Measurements from ENCODE around the gene TGFB3. TPM values are rescaled to one million over a fixed set of nuclear protein-coding genes. Genes with fewer than 3 reads are reported as not detected.

TGFB3 gene
- total RNA-seq, 1 experiment from 2014 or later = 1.7 TPM

DNA sequence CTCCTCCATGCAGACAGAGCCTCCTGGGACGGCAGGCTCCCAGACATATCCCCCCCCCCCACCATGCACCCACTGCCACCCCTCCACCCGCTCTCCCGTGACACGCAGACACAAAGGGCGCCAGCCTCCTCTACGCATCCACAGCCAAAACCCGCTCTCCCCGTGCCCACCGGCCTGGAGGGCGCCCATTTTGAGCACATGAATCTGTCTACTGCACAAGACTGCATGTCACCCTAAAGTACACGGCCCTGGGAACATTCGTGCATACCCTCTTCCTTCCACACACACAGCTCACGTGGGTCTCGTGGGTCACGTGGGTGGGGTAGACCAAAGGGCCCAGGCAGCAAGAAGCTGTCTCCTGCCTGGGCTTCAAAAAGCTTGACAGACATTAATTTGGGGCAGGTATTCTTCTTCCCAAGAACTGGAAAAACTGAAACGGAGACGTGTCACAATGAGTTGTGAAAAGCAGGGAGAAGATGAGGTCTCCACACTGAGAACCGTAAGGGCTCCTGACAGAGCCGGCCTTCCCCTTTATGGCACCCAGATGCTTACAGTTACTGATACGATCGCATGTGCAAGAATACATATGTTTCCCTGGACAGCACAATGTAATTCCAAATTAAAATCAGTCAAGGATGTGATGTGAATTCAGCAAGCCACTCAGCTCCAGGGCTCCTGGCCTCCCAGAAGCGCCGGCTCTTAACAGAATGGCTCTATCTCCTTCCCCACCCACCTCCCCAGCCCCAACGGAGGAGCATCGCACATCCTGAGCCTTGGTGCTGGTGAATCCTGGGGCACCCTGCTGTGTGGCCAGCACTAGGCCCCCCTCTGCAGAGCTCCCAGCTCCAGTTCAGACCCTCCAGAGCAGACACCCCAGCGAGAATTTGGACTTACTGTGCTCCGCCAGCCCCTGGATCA, 1.9 kb downstream of the TGFB3 start:
- ATAC-seq = no peak
- Mint-ChIP-seq H3K4me1 (peaks cover 46% of the 10 kb centered on the region), H3K4me3 (no peak overlapping the region), H3K27ac (no peak overlapping the region), H3K9me3 (no peaks in the 10 kb centered on the region), H3K27me3 (ENCODE audit: low read depth) (peaks cover 34% of the 10 kb centered on the region), H3K36me3 (no peaks in the 10 kb centered on the region)
- DNase-seq (ENCODE audit: low spot score) = no peak
- TF ChIP-seq, protein P1, sequence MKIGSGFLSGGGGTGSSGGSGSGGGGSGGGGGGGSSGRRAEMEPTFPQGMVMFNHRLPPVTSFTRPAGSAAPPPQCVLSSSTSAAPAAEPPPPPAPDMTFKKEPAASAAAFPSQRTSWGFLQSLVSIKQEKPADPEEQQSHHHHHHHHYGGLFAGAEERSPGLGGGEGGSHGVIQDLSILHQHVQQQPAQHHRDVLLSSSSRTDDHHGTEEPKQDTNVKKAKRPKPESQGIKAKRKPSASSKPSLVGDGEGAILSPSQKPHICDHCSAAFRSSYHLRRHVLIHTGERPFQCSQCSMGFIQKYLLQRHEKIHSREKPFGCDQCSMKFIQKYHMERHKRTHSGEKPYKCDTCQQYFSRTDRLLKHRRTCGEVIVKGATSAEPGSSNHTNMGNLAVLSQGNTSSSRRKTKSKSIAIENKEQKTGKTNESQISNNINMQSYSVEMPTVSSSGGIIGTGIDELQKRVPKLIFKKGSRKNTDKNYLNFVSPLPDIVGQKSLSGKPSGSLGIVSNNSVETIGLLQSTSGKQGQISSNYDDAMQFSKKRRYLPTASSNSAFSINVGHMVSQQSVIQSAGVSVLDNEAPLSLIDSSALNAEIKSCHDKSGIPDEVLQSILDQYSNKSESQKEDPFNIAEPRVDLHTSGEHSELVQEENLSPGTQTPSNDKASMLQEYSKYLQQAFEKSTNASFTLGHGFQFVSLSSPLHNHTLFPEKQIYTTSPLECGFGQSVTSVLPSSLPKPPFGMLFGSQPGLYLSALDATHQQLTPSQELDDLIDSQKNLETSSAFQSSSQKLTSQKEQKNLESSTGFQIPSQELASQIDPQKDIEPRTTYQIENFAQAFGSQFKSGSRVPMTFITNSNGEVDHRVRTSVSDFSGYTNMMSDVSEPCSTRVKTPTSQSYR (CRISPR knock-in tag; IDR thresholded peaks at IDR 0.05) = no peak
- TF ChIP-seq, protein P2, sequence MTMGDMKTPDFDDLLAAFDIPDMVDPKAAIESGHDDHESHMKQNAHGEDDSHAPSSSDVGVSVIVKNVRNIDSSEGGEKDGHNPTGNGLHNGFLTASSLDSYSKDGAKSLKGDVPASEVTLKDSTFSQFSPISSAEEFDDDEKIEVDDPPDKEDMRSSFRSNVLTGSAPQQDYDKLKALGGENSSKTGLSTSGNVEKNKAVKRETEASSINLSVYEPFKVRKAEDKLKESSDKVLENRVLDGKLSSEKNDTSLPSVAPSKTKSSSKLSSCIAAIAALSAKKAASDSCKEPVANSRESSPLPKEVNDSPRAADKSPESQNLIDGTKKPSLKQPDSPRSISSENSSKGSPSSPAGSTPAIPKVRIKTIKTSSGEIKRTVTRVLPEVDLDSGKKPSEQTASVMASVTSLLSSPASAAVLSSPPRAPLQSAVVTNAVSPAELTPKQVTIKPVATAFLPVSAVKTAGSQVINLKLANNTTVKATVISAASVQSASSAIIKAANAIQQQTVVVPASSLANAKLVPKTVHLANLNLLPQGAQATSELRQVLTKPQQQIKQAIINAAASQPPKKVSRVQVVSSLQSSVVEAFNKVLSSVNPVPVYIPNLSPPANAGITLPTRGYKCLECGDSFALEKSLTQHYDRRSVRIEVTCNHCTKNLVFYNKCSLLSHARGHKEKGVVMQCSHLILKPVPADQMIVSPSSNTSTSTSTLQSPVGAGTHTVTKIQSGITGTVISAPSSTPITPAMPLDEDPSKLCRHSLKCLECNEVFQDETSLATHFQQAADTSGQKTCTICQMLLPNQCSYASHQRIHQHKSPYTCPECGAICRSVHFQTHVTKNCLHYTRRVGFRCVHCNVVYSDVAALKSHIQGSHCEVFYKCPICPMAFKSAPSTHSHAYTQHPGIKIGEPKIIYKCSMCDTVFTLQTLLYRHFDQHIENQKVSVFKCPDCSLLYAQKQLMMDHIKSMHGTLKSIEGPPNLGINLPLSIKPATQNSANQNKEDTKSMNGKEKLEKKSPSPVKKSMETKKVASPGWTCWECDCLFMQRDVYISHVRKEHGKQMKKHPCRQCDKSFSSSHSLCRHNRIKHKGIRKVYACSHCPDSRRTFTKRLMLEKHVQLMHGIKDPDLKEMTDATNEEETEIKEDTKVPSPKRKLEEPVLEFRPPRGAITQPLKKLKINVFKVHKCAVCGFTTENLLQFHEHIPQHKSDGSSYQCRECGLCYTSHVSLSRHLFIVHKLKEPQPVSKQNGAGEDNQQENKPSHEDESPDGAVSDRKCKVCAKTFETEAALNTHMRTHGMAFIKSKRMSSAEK (CRISPR knock-in tag; IDR thresholded peaks at IDR 0.05; ENCODE audit: borderline replicate concordance) = no peak
- no peak for TF ChIP-seq ZNF219 (CRISPR knock-in tag; IDR thresholded peaks at IDR 0.05; ENCODE audit: borderline replicate concordance)
- TF ChIP-seq, protein P3, sequence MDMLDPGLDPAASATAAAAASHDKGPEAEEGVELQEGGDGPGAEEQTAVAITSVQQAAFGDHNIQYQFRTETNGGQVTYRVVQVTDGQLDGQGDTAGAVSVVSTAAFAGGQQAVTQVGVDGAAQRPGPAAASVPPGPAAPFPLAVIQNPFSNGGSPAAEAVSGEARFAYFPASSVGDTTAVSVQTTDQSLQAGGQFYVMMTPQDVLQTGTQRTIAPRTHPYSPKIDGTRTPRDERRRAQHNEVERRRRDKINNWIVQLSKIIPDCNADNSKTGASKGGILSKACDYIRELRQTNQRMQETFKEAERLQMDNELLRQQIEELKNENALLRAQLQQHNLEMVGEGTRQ (CRISPR knock-in tag; IDR thresholded peaks at IDR 0.05) = no peak
- TF ChIP-seq, protein P4, sequence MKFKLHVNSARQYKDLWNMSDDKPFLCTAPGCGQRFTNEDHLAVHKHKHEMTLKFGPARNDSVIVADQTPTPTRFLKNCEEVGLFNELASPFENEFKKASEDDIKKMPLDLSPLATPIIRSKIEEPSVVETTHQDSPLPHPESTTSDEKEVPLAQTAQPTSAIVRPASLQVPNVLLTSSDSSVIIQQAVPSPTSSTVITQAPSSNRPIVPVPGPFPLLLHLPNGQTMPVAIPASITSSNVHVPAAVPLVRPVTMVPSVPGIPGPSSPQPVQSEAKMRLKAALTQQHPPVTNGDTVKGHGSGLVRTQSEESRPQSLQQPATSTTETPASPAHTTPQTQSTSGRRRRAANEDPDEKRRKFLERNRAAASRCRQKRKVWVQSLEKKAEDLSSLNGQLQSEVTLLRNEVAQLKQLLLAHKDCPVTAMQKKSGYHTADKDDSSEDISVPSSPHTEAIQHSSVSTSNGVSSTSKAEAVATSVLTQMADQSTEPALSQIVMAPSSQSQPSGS (CRISPR knock-in tag; IDR thresholded peaks at IDR 0.05; ENCODE audit: borderline replicate concordance, low read depth) = no peak
- POLR2A ChIA-PET = no interaction called here
- CTCF ChIA-PET = interaction anchor here (0.7 to 10.6 kb wide), 45 partner anchors 9 to 419 kb away, joined by 3 to 307 read pairs (median 4); partner anchors contain the start of genes ERG28, FLVCR2 and TTLL5

DNA sequence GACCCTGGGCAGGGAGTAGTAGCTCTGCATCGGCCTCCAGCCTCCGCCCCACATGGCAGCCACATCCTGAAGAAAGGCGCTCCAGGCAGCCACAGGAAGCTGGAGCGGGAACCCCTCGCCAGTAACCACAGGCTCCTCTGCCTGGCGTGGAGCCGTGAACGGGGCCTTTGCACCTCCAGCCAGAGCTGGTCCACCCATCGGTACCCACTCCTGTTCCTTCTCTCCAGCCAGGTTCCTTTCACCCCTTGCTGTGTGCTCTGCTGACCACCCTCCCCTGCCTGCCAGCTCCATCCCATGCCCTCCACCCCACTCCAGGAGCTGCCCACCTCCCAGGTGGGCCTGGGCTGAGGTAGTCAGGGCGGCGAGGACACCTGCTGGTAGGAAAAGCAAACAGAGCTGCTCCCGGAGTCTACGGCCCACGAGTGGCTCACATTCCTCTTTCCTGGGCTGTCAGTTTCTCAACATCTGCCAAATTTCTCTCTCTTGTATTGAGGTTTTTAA, 2.7 kb downstream of the TGFB3 start:
- ATAC-seq (peak; percentile 31), DNase-seq (ENCODE audit: low spot score) (peak; percentile 72)
- peaks cover 26% of the 10 kb centered on the region for H3K27me3 Mint-ChIP-seq (ENCODE audit: low read depth)
- POLR2A ChIA-PET = no interaction called here
- H3K4me1 Mint-ChIP-seq = peaks cover 46% of the 10 kb centered on the region
- CTCF ChIA-PET = interaction anchor here (0.7 to 10.6 kb wide), 43 partner anchors 10 to 418 kb away, joined by 3 to 307 read pairs (median 4); partner anchors contain the start of genes ERG28 and TTLL5
- no peaks in the 10 kb centered on the region for H3K9me3 Mint-ChIP-seq
- H3K4me3 Mint-ChIP-seq = no peak overlapping the region
- H3K36me3 Mint-ChIP-seq = no peaks in the 10 kb centered on the region
- no peak overlapping the region for H3K27ac Mint-ChIP-seq
- TF ChIP-seq, protein P5, sequence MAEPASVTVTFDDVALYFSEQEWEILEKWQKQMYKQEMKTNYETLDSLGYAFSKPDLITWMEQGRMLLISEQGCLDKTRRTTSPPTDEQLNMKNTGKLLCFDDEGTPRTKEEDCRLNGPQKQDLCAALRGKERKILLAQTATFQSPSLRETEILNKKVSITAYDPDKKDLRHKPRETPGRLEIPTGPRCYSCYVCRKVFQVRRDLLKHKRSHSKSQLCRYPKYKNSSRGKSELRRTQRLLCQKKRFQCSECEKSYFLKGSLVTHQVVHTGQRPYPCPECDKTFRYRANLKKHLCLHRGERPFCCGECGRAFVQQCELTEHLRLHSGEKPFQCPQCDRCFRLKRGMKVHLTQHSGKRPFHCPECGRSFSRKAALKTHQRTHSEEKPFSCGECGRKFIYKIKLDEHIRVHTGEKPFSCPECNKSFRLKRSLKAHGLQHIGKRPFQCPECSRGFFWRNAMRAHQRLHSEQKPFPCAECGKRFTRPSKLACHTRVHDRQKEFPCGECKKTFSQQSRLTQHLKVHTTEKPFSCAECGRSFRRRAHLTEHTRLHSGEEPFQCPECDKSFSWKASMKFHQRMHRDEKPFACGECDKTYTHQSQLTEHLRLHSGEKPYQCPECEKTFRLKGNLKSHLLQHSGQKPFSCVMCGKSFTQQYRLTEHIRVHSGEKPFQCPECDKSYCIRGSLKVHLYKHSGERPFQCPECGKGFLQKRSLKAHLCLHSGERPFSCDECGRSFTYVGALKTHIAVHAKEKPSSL (CRISPR knock-in tag; conservative IDR thresholded peaks at IDR 0.05) = no peak
- TF ChIP-seq ESRRA (CRISPR knock-in tag; IDR thresholded peaks at IDR 0.05; ENCODE audit: borderline replicate concordance) (no peak), ZNF263 (CRISPR knock-in tag; IDR thresholded peaks at IDR 0.05; ENCODE audit: low read depth) (no peak), GTF2I (CRISPR knock-in tag; conservative IDR thresholded peaks at IDR 0.05) (0 out of 2 replicates have a peak, but pooled peaks have one; percentile 8)
- TF ChIP-seq, protein P6, sequence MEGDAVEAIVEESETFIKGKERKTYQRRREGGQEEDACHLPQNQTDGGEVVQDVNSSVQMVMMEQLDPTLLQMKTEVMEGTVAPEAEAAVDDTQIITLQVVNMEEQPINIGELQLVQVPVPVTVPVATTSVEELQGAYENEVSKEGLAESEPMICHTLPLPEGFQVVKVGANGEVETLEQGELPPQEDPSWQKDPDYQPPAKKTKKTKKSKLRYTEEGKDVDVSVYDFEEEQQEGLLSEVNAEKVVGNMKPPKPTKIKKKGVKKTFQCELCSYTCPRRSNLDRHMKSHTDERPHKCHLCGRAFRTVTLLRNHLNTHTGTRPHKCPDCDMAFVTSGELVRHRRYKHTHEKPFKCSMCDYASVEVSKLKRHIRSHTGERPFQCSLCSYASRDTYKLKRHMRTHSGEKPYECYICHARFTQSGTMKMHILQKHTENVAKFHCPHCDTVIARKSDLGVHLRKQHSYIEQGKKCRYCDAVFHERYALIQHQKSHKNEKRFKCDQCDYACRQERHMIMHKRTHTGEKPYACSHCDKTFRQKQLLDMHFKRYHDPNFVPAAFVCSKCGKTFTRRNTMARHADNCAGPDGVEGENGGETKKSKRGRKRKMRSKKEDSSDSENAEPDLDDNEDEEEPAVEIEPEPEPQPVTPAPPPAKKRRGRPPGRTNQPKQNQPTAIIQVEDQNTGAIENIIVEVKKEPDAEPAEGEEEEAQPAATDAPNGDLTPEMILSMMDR (IDR thresholded peaks at IDR 0.05) = 0 out of 2 replicates have a peak, but pooled peaks have one; percentile 38
- TF ChIP-seq, protein P7, sequence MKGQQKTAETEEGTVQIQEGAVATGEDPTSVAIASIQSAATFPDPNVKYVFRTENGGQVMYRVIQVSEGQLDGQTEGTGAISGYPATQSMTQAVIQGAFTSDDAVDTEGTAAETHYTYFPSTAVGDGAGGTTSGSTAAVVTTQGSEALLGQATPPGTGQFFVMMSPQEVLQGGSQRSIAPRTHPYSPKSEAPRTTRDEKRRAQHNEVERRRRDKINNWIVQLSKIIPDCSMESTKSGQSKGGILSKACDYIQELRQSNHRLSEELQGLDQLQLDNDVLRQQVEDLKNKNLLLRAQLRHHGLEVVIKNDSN (CRISPR knock-in tag; IDR thresholded peaks at IDR 0.05) = no peak
- TF ChIP-seq, protein P8, sequence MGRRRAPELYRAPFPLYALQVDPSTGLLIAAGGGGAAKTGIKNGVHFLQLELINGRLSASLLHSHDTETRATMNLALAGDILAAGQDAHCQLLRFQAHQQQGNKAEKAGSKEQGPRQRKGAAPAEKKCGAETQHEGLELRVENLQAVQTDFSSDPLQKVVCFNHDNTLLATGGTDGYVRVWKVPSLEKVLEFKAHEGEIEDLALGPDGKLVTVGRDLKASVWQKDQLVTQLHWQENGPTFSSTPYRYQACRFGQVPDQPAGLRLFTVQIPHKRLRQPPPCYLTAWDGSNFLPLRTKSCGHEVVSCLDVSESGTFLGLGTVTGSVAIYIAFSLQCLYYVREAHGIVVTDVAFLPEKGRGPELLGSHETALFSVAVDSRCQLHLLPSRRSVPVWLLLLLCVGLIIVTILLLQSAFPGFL (CRISPR knock-in tag; IDR thresholded peaks at IDR 0.05; ENCODE audit: borderline replicate concordance) = no peak
- TF ChIP-seq, protein P9, sequence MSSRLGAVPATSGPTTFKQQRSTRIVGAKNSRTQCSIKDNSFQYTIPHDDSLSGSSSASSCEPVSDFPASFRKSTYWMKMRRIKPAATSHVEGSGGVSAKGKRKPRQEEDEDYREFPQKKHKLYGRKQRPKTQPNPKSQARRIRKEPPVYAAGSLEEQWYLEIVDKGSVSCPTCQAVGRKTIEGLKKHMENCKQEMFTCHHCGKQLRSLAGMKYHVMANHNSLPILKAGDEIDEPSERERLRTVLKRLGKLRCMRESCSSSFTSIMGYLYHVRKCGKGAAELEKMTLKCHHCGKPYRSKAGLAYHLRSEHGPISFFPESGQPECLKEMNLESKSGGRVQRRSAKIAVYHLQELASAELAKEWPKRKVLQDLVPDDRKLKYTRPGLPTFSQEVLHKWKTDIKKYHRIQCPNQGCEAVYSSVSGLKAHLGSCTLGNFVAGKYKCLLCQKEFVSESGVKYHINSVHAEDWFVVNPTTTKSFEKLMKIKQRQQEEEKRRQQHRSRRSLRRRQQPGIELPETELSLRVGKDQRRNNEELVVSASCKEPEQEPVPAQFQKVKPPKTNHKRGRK (CRISPR knock-in tag; IDR thresholded peaks at IDR 0.05; ENCODE audit: borderline replicate concordance) = no peak

Data from WTC11 (cell line).